ENCODE measurements around the gene CEP112.
A peak's percentile ranks its signal among the peaks of the same experiment; 100 is the strongest.
"Not testable (repeated sequence)": the region's sequence is repeated elsewhere in the genome, so short reads cannot be mapped to it uniquely, and the experiment has no call there.

Gene CEP112

DNA sequence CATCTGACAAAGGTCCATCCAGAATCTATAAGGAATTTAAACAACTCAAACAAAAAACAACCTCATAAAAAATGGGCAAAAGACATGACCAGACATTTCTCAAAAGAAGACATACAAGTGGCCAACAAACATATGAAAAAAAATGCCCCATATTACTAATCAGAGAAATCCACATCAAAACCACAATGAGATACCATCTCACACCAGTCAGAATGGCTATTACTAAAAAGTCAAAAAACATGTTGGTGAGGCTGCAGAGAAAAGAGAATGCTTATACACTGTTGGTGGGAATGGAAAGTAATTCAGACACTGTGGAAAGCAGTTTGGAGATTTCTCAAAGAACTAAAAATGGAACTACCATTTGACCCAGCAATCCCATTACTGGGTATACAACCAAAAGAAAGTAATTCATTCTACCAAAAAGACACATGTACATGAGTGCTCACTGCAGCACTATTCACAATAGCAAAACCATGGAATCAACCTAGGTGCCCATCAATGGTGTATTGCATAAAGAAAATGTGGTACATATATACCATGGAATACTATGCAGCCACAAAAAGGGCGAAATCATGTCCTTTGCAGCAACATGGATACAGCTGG is 409.7 kb downstream of the CEP112 start:
- DNase-seq (ENCODE audit: low read depth): not testable (repeated sequence)

DNA sequence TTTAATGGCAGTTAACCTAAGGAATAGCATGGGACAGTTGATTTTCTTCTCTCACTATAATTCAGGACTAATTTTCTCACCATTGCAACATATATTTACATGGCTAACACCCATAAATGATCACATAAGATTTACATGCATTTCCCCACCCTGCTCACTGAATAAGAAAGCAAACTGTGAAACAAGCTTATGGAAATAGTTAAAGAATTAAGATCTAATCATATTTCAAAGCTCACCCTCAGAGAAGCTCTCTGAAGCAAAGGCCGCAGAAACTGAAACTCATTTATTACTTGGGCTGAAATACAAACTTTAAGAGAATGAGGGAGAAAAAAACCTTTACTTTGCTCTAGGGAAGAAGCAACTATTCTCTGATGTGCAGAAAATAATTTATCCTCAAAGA is 411.8 kb downstream of the CEP112 start:
- no peak for DNase-seq (ENCODE audit: low read depth)

DNA sequence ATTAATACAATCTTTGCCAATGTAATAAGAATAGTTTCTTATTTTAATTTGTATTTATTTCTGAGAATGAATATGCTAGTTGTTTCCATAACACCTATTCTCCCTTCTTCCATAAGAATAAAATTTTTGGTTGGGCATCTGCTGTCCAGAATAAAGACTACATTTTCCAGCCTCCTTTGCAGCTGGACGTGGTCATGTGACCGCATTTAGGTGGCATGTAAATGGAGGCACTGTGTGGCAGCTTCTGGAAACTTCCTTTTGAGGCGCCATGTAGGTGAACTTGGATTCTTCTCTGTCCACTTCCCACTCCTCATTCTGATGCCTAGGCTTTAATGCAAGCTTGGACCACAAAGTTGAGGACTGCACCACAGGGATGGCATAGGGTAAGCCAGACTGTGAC is 415.0 kb downstream of the CEP112 start:
- no peak for DNase-seq (ENCODE audit: low read depth)

DNA sequence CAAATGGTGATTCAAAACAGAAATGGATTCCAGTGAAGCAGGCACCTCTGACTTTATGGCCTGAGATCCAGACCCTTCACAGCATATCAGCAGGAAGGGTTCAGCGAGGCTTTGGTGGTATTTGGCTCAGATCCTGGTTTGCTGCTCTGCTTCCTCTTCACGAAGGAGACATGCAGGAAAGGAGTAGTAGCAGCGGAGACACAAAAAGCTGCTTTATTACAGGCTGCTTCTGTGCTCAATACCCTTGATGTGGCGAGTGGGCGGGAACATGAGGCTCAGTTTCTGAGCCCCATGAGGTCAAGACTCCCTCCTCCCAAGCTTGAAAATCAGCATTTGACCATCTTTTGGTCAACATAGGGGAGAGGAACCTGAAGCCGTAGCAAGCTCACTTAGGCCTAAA is 417.1 kb downstream of the CEP112 start:
- no peak for DNase-seq (ENCODE audit: low read depth)

DNA sequence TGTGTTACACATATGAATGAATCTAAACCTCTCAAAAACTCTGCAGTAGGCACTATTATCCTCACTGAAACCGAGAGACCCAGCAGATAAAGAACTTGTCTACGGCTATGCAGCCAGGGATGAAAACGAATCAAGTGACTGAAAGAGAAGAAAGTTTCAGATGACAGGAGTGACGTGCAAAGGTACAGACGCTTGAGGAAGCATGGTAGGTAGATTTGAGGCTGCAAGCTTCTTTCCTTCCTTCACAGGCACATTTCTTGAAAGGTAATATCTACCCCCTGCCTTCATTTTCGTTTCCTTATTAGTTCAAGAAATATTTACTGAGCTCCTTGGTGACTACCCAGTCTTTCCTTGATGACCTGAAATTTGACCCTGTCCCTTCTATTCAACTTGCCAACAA is 418.9 kb downstream of the CEP112 start:
- no peak for DNase-seq (ENCODE audit: low read depth)

DNA sequence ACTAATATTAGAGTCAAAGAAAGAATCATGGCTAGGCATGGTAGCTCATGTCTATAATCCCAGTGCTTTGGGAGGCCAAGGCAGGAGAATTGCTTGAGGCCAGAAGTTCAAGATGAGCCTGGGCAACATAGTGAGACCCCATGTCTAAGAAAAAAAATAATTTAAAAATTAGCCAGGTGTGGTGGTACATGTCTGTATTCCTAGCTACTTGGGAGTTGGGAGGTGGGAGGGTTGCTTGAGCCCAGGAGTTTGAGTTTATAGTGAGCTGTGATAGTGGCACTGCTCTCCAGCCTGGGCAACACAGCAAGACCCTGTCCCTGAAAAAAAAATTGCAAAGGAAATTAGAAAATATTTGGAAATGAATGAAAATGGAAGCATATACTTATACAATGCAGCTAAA is 420.2 kb downstream of the CEP112 start:
- no peak for DNase-seq (ENCODE audit: low read depth)

DNA sequence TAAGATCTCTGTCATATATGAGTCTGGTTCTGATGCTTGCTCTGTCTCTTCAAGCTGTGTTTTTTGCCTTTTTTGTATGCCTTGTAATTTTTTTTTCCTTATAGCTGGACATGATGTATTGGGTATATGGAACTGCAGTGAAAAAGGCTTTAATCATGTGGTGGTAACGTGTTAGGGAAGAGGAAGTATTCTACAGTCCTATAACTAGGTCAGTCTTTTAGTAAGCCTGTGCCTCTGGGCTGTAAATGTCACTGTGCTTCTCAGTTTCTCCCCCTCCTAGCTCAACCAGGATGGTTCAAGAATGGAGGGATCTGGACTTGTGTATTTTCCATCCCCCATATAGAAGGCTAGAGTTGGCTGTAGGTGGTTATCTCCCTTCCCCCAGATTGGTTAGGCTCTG is 428.1 kb downstream of the CEP112 start:
- DNase-seq (ENCODE audit: low read depth): no peak

DNA sequence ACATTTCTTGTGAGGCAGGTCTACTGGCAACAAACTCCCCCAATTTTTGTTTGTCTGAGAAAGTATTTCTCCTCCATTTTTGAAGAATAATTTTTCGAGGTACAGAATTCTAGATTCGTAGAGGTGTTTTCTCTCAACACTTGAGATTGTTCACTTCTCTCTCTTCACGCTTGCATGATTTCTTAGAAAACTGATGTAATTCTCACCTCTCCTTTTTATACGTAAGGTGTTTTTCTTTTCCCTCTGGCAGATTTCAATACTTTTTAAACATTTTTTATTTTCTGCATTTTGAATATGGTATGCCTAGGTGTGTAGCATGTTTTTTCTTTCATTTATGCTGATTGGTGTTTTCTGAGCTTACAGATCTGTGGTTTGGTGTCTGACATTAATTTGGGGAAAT is 429.0 kb downstream of the CEP112 start:
- DNase-seq (ENCODE audit: low read depth): no peak

DNA sequence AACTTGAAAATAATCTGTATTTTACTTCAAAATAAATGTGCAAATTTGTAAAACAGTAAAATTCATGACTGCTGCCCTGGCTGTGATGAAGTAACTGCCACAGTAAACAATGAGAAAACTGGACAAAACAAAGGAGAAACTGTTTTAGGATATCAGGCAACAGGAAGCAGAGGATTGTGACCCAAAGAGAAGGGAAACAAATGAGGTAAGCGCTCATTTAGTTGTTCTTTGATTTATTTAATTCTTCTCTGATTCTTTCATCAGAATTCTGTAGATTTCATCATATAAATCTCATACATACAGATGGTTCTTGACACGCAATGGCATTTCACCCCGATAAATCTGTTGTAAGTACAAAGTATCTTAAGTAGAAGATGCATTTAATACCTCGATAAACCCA is 432.4 kb downstream of the CEP112 start:
- DNase-seq (ENCODE audit: low read depth): no peak

DNA sequence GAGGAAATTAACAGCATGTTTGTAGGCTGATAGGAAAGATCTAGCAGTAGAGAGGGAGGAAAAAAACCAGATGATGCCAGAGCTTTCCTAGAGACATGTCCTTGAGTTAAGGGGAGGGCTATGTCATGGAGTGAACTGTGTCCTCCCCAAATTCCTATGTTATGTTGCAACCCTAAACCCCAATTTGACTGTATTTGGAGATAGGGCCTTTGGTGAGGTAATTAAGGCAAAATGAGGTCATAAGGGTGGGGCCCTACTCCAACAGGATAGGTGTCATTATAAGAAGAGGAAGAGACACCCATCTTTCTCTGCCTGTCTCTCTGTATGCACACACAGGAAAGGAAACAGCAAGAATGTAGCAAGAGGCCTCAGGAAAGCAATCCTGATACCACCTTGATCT is 435.2 kb downstream of the CEP112 start:
- DNase-seq (ENCODE audit: low read depth): no peak

DNA sequence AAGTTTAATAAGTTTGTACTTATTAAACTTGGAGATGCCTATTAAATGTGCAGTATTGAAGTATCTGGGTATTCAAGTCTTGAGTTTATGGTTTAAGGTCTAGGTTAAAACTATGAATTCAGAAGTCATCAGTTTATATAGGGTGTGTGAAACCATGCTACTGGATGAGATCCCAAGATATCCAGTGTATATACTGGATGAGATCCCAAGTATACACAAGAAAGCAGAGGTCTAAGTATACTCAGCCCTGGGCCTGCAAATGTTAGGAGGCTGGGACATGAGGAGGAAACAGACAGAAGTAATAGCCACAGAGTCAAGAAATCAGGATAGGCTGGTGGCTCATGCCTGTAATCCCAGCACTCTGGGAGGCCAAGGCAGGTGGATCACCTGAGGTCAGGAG is 436.1 kb downstream of the CEP112 start:
- no peak for DNase-seq (ENCODE audit: low read depth)

DNA sequence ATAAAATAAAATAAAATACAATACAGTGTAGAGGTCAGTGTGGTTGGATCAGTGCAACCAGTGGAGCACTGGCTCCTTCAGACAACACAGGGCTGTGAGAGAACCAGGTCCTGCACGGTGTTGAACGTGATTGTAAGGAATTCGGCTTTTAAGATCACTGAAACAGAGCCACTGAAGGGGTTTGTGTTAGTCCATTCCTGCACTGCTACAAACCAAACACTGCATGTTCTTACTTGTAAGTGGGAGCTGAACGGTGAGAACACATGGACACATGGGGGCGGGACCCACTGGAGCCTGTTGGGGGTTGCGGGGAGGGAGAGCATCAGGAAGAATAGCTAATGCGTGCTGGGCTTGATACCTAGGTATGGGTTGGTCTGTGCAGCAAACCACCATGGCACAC is 437.3 kb downstream of the CEP112 start:
- DNase-seq (ENCODE audit: low read depth): no peak

DNA sequence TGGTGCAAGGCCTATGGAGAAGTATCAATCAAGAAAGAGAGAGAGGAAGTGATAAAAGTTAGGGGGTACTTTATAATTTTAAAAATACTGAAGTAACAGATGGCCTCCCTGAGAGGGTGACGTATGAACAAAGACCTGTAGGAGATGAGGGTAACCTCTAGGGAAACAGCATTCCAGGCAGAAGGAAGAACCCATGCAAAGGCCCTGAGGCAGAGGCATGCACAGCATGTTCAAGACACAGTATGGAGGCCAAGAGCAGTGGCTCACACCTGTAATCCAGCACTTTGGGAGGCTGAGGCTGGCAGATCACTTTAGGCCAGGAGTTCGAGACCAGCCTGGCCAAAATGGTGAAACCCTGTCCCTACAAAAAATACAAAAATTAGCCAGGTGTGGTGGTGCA is 437.9 kb downstream of the CEP112 start:
- no peak for DNase-seq (ENCODE audit: low read depth)

DNA sequence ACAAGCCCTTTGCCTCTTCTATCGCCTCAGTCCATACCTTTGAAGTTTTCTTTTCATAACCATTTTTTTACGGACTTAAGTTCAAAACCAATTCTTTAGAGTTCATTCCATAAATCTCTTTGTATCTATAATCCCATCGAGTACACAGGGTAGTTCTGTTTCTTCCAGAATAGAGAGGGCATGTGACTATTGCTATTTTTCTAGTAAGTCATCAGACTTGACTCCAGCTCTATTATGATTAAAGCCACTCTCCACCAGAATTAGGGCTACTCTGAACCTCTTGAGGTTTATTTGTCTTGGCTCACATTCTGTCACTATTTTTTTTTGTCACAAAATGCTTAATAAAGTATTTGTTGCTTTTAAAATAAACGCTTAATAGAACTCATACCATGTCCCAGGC is 438.6 kb downstream of the CEP112 start:
- no peak for DNase-seq (ENCODE audit: low read depth)

DNA sequence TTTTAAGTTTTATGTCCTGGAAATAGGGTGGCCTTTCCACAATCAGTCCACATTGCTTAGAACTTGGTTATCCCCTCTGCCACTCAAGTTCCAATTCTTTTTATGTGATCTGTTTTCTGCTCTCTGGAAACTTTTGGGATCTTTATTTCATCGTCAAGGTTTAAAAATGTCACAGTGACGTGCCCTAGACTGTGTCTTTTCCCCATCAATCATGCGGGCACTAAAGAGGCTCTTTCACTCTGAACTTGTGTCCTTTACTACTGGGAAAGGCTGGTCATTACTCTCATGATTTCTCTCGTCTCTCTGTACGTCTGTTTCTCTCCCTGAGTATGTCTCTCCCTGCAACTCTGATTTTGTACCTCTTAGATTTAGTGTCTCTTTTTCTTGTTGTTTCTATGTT is 440.7 kb downstream of the CEP112 start:
- DNase-seq (ENCODE audit: low read depth): no peak

DNA sequence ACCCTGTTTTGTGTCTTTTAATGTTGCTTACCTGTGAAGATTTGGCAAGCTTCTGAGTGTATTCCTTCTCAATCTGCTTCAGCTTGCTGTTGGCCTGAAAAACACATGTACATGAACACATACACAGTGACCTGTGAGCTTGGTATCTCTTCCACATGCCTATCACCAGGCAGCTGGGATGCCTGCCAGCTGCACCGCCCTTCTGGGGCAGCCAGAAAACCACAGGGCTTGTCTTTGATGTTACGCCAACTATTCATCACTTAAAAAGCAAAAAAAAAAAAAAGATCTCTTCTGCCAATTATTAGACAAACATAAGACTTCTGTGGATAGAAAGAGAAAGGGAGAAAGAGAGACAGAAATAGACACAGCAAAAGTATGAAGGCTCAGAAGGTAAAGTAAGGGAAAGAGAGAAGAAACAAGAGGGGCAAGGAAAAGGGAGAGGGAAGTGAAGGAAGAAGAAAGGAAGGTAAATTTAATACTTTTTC is 441.3 kb downstream of the CEP112 start:
- peak; percentile 85 for DNase-seq (ENCODE audit: low read depth)

DNA sequence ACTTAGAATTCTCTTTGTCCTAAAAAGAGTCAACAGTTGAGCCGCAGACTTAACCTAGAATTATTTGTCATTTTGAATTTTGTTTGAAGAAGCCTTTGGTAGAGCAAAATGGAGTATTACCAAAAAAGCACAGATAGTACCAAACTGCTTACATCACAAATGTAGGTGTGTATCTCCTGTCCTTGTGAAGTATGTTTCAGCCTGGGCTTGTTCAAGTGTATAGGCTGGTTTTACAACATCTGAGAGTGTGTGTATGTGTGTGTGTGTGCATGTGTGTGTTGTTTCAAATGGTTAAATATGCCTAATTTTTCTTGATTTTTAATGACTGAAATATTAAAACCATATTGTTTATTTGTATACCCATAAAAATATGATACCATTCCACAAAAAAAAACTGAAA is 441.8 kb downstream of the CEP112 start:
- no peak for DNase-seq (ENCODE audit: low read depth)

DNA sequence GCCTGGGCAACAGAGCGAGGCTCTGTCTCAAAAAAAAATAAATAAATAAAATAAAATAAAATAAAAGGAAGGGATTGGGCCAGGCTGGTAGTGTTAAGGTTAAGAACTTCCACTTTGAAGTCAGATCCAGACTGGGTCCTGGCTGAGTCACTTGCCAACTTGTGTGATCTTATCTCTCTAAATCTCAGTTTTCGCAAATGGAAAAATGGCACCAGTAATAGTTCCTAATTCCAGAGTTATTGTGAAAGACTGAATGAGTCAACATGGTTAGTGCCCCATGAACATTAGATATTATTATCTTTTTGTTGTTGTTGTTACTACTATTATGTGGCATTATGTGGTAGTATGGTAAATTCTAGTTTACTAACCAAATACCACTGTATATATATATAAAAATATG is 442.5 kb downstream of the CEP112 start:
- no peak for DNase-seq (ENCODE audit: low read depth)

DNA sequence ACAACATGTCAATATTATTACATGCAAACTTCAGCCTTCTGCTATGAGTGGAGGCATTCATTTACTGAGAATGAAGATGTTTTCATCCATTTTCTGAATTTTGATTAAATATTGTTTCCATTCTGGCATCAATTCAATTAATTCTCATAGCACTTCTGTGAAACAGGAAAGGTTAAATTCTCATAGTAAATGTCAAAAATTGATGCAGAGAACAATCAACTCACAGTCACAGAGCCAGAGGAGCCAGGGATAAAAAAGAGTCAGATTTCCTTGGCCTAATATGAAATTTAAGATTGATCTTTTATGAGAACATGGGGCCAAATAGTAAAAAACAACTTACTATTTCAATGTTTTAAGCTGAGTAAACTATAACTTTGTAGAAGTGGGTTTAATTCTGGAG is 446.7 kb downstream of the CEP112 start:
- no peak for DNase-seq (ENCODE audit: low read depth)

DNA sequence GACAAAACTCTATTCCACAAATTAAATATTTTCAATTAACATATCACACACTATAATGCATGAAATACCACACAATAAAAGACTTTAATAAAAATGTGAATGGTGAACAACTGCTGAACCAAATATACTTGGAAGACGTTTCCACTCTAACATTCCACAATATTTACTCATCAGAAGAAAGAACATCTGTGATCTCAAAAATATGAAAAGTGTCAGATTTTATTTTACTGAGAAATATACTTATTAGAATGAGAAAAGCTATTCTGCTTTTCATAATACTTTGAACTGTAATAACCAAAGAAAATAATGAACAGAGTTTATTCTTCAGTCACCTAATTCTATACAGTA is 448.7 kb downstream of the CEP112 start:
- DNase-seq (ENCODE audit: low read depth): no peak

DNA sequence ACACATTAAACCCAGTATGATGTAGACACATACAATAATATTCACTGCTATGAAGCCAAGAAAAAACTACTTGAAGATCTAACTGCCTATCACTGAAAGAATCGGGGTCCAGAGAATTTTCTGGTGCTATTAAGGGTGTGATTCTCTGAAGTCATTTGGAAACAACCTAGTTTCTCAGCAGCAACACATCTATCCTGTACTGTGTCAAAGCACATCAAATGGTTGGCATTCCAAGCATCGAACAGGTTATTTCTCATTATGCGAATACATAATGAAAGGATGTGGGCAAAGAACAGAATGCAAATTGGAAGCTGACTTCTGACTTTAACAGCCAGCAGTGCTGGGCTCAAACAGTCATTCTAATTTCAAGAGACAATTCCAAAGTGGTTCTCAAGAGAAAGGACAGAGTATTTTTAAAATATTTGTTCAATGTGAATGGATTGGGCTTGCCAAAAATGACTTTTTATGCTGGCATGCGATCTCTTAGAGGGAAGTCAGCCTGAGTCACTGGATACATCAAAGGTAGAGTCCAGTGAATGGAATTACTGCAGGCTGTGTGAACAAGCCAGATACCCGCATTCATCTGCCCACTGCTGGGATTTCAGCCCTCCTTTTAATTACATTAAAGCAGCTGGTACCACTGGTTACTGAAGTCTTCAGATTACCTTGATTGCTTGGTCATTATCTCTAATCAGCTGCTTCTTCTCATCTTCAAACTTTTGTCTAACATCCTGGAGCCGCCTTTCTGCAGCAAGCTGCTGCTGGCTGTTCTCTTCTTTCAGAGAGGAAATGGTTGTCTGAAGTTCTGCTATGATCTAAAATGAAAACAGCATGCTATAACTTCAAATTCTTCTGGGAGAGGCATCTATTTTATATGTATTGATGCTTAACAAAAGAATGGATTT is 449.3 kb downstream of the CEP112 start:
- peak; percentile 71 for DNase-seq (ENCODE audit: low read depth)

DNA sequence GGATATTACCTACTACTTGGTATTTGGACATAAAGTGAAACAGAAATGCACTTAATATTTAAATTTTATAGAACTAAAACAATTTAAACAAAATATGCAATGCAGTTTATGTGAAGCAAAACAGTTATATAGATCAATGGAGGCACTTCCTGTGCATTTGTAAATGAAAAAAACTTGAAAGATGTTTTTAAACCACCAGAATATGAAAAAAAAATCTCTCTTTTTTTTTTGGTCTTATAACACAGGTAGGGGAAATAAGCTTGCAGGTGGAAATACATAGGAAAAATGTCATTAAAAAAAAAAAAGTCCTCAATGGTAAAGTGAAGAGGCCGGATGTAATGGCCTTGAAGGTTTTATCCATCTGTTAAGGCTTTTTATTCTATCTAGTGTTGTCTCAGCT is 450.2 kb downstream of the CEP112 start:
- DNase-seq (ENCODE audit: low read depth): no peak

DNA sequence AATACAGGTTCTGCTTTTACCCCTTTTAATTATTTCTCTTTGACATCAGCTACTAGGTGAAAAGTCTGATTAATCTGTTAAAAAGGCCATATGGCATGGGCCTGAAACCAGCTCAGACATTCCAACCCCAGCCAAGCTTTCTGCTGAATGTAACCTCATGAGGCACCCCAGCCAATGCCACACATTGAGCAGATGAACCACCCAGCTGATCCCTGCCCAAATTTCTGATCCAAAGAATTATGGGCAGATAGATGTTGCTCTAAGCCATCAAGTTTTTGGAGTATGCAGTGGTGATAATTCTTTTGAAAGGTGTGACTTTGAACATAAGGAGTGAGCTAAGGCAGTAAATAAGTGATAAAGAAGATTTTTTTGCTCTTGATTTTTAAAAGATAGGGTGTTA is 452.9 kb downstream of the CEP112 start:
- DNase-seq (ENCODE audit: low read depth): no peak

DNA sequence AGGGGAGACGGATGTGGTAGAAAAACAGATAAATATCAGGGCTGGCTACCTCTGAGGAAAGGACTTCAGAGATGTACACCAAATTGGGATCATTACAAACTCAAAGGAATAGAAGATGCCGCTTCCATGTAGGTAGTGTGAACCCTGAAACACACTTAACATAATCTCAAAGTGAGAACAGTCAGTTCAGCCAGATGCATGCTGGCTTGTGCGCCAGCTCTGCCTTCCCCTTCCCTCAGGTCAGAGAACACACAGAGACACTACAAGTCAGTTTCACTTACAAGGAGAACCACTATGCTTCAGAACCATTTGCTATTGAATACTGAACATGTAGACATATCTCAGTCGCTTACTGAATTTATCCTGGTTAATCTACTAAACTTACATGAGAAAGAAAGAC is 454.5 kb downstream of the CEP112 start:
- no peak for DNase-seq (ENCODE audit: low read depth)

Data from GM04504 (cell line).